Gastrocnemius medialis (tissue), 4 donors: ENCODE data around the gene MAPRE2.

Experiments used
- CTCF ChIP-seq, 5 experiments: fragments of 450-650 bp in 3 of 5; fragments of 200-600 bp in 2 of 5; sonication (generic) in 2 of 5; IDR thresholded peaks in 4 of 5; conservative IDR thresholded peaks in 1 of 5; 1 replicate in 4 of 5; 2 replicates in 1 of 5; pipeline ENCODE4 v1.5.1; 2016 to 2019; ENCODE audit warnings: antibody characterized with exemption in 5 of 5, mild to moderate bottlenecking in 3 of 5, moderate library complexity in 3 of 5
- POLR2A ChIP-seq, 2 donors: fragments of 450-650 bp; IDR thresholded peaks; one replicate each; pipeline ENCODE4 v1.6.1; 2017; ENCODE audit warnings: antibody characterized with exemption in 2 of 2, mild to moderate bottlenecking in 2 of 2, moderate library complexity in 2 of 2

GRCh38 chr18:35130236-35130635 lies 89.0 kb downstream of the MAPRE2 start:
- TF ChIP-seq CTCF (IDR thresholded peaks at IDR 0.05 in 4 of 5, conservative IDR thresholded peaks at IDR 0.05 in 1 of 5) (no peak), POLR2A (IDR thresholded peaks at IDR 0.05) (no peak)
